ENCODE results near the gene SLC16A6.
"Not testable (repeated sequence)": the region's sequence is repeated elsewhere in the genome, so short reads cannot be mapped to it uniquely, and the experiment has no call there.

Gene SLC16A6

GRCh38 chr17:68253426-68253825 lies 37.5 kb downstream of the SLC16A6 start:
- DNase-seq (ENCODE audit: extremely low read depth in 1 of 2, low read depth in 1 of 2) = not testable (repeated sequence)

GRCh38 chr17:68249354-68249765 lies 41.6 kb downstream of the SLC16A6 start:
- DNase-seq (ENCODE audit: extremely low read depth in 1 of 2, low read depth in 1 of 2) = no peak

- DNase-seq (ENCODE audit: extremely low read depth in 1 of 2, low read depth in 1 of 2) = no peak
Observed at GRCh38 chr17:68248891-68249290, 42.0 kb downstream of the SLC16A6 start.

- no peak for DNase-seq (ENCODE audit: extremely low read depth in 1 of 2, low read depth in 1 of 2)
Observed at GRCh38 chr17:68248199-68248825, 42.6 kb downstream of the SLC16A6 start.

GRCh38 chr17:68247445-68248198 lies 43.3 kb downstream of the SLC16A6 start, which contains the start of gene AMZ2:
TSS of gene AMZ2 (plus strand) at chr17:68248043. CDS start at chr17:68250188, 2,145 bp downstream.
- peak; percentile 82 to 98 for DNase-seq (ENCODE audit: extremely low read depth in 1 of 2, low read depth in 1 of 2)

GRCh38 chr17:68246271-68247028 lies 44.5 kb downstream of the SLC16A6 start:
- no peak for DNase-seq (ENCODE audit: extremely low read depth in 1 of 2, low read depth in 1 of 2)

- DNase-seq (ENCODE audit: extremely low read depth in 1 of 2, low read depth in 1 of 2) = no peak
Observed at GRCh38 chr17:68239632-68240366, 51.1 kb downstream of the SLC16A6 start.

- no peak for DNase-seq (ENCODE audit: extremely low read depth in 1 of 2, low read depth in 1 of 2)
Observed at GRCh38 chr17:68238871-68239253, 52.1 kb downstream of the SLC16A6 start.

- DNase-seq (ENCODE audit: extremely low read depth in 1 of 2, low read depth in 1 of 2) = no peak
Observed at GRCh38 chr17:68238164-68238870, 52.6 kb downstream of the SLC16A6 start.

- DNase-seq (ENCODE audit: extremely low read depth in 1 of 2, low read depth in 1 of 2) = not testable (repeated sequence)
Observed at GRCh38 chr17:68237369-68238163, 53.4 kb downstream of the SLC16A6 start.

GRCh38 chr17:68235336-68235791 lies 55.6 kb downstream of the SLC16A6 start:
- DNase-seq (ENCODE audit: extremely low read depth in 1 of 2, low read depth in 1 of 2) = not testable (repeated sequence)

GRCh38 chr17:68234726-68235335 lies 56.1 kb downstream of the SLC16A6 start:
- not testable (repeated sequence) for DNase-seq (ENCODE audit: extremely low read depth in 1 of 2, low read depth in 1 of 2)

- DNase-seq (ENCODE audit: extremely low read depth in 1 of 2, low read depth in 1 of 2) = not testable (repeated sequence)
Observed at GRCh38 chr17:68232741-68233140, 58.2 kb downstream of the SLC16A6 start.

- no peak for DNase-seq (ENCODE audit: extremely low read depth in 1 of 2, low read depth in 1 of 2)
Observed at GRCh38 chr17:68231541-68231940, 59.4 kb downstream of the SLC16A6 start.

- DNase-seq (ENCODE audit: extremely low read depth in 1 of 2, low read depth in 1 of 2) = not testable (repeated sequence)
Observed at GRCh38 chr17:68231131-68231530, 59.8 kb downstream of the SLC16A6 start.

- no peak for DNase-seq (ENCODE audit: extremely low read depth in 1 of 2, low read depth in 1 of 2)
Observed at GRCh38 chr17:68229619-68230018, 61.3 kb downstream of the SLC16A6 start.

- DNase-seq (ENCODE audit: extremely low read depth in 1 of 2, low read depth in 1 of 2) = no peak
Observed at GRCh38 chr17:68228817-68229570, 61.9 kb downstream of the SLC16A6 start.

- not testable (repeated sequence) for DNase-seq (ENCODE audit: extremely low read depth in 1 of 2, low read depth in 1 of 2)
Observed at GRCh38 chr17:68228039-68228680, 62.8 kb downstream of the SLC16A6 start.
